ENCODE results near the gene TRAF3.

Gene TRAF3

GRCh38 chr14:102945346-102946130 lies 168.3 kb downstream of the TRAF3 start:
- no peaks in the 10 kb centered on the region for H3K27me3 ChIP-seq
- peaks cover 79% of the 10 kb centered on the region for H3K36me3 ChIP-seq
- peaks cover 14% of the 10 kb centered on the region for H3K4me1 ChIP-seq
- H3K4me3 ChIP-seq (ENCODE audit: low read depth, low read length): no peak overlapping the region
- H3K9me3 ChIP-seq: no peaks in the 10 kb centered on the region
- DNase-seq: no peak
- TF ChIP-seq CTCF (IDR thresholded peaks at IDR 0.05; ENCODE audit: low read depth, low read length): no peak

GRCh38 chr14:102947321-102948103 lies 170.3 kb downstream of the TRAF3 start:
- Histone ChIP-seq H3K9me3 (no peaks in the 10 kb centered on the region), H3K36me3 (peaks cover 77% of the 10 kb centered on the region), H3K27me3 (no peaks in the 10 kb centered on the region), H3K4me1 (no peaks in the 10 kb centered on the region), H3K4me3 (ENCODE audit: low read depth, low read length) (no peak overlapping the region)
- TF ChIP-seq CTCF (IDR thresholded peaks at IDR 0.05; ENCODE audit: low read depth, low read length): no peak
- DNase-seq: no peak

- no peak for TF ChIP-seq CTCF (IDR thresholded peaks at IDR 0.05; ENCODE audit: low read depth, low read length)
- no peak overlapping the region for H3K4me3 ChIP-seq (ENCODE audit: low read depth, low read length)
- H3K4me1 ChIP-seq: no peaks in the 10 kb centered on the region
- H3K27me3 ChIP-seq: no peaks in the 10 kb centered on the region
- DNase-seq: no peak
- peaks cover 72% of the 10 kb centered on the region for H3K36me3 ChIP-seq
- no peaks in the 10 kb centered on the region for H3K9me3 ChIP-seq
Observed at GRCh38 chr14:102948698-102949061, 171.4 kb downstream of the TRAF3 start.

- no peak overlapping the region for H3K4me3 ChIP-seq (ENCODE audit: low read depth, low read length)
- DNase-seq: no peak
- peaks cover 72% of the 10 kb centered on the region for H3K36me3 ChIP-seq
- no peaks in the 10 kb centered on the region for H3K27me3 ChIP-seq
- H3K4me1 ChIP-seq: no peaks in the 10 kb centered on the region
- H3K9me3 ChIP-seq: no peaks in the 10 kb centered on the region
- no peak for TF ChIP-seq CTCF (IDR thresholded peaks at IDR 0.05; ENCODE audit: low read depth, low read length)
Observed at GRCh38 chr14:102949062-102949800, 172.0 kb downstream of the TRAF3 start.

GRCh38 chr14:102949801-102950451 lies 172.7 kb downstream of the TRAF3 start:
- DNase-seq: no peak
- H3K27me3 ChIP-seq: no peaks in the 10 kb centered on the region
- no peak overlapping the region for H3K4me3 ChIP-seq (ENCODE audit: low read depth, low read length)
- TF ChIP-seq CTCF (IDR thresholded peaks at IDR 0.05; ENCODE audit: low read depth, low read length): no peak
- H3K9me3 ChIP-seq: no peaks in the 10 kb centered on the region
- H3K36me3 ChIP-seq: peaks cover 71% of the 10 kb centered on the region
- H3K4me1 ChIP-seq: no peaks in the 10 kb centered on the region

Data from BE2C (cell line).